WTC11 (cell line): ENCODE data around the gene SCML1. TPM values are rescaled to one million over a fixed set of nuclear protein-coding genes. Genes with fewer than 3 reads are reported as not detected.

Experiments used
- ATAC-seq: fragments of 200-7000 bp; cut with Tn5 transposase; 2 replicates; pipeline ENCODE4 v1.10.0; 2021; ENCODE audit warnings: mild to moderate bottlenecking, moderate library complexity
- CTCF ChIA-PET: fragments of 300-600 bp; sonication (Branson Sonifier 250); formaldehyde crosslinking; loops from one replicate; lab custom pipeline; 2021; ENCODE audit warnings: antibody characterized with exemption; lab: Charles Lee
- POLR2A ChIA-PET: fragments of 350-600 bp; sonication (Branson Sonifier 250); formaldehyde crosslinking; loops from one replicate; lab custom pipeline; 2021; ENCODE audit warnings: antibody characterized with exemption; lab: Charles Lee
- DNase-seq: peaks from one replicate; pipeline ENCODE4 v3.0.0; 2021; ENCODE audit warnings: low spot score
- H3K27ac Mint-ChIP-seq: 2 replicates; pipeline ENCODE4 v1.8.0; 2021; ENCODE audit warnings: mixed read lengths
- H3K27me3 Mint-ChIP-seq: 2 replicates; pipeline ENCODE4 v1.8.0; 2021; ENCODE audit warnings: low read depth, mild to moderate bottlenecking, moderate library complexity, mixed read lengths
- H3K36me3 Mint-ChIP-seq: 2 replicates; pipeline ENCODE4 v1.8.0; 2021; ENCODE audit warnings: mixed read lengths
- H3K4me1 Mint-ChIP-seq: 2 replicates; pipeline ENCODE4 v1.8.0; 2022; ENCODE audit warnings: mixed read lengths
- H3K4me3 Mint-ChIP-seq: 2 replicates; pipeline ENCODE4 v1.8.0; 2021; ENCODE audit warnings: mild to moderate bottlenecking, moderate library complexity, mixed read lengths
- H3K9me3 Mint-ChIP-seq: 2 replicates; pipeline ENCODE4 v1.8.0; 2021; ENCODE audit warnings: mixed read lengths
- AFF4 ChIP-seq: sonication (generic); formaldehyde crosslinking; IDR thresholded peaks from 2 replicates; pipeline ENCODE4 v1.8.1; 2023; ENCODE audit warnings: mild to moderate bottlenecking, missing genetic modification reagents, borderline replicate concordance
- ATF1 ChIP-seq: sonication (generic); formaldehyde crosslinking; IDR thresholded peaks from 2 replicates; pipeline ENCODE4 v1.8.1; 2023; ENCODE audit warnings: mild to moderate bottlenecking, moderate library complexity, missing genetic modification reagents
- CBFB ChIP-seq: sonication (generic); formaldehyde crosslinking; IDR thresholded peaks from 2 replicates; pipeline ENCODE4 v1.8.1; 2022; ENCODE audit warnings: mild to moderate bottlenecking, low read depth, missing genetic modification reagents
- CDX4 ChIP-seq: fragments of 250-450 bp; sonication (Bioruptor Pico); IDR thresholded peaks from 2 replicates; pipeline ENCODE4 v1.9.0; 2021; ENCODE audit warnings: moderate library complexity, mild to moderate bottlenecking, inconsistent platforms, borderline replicate concordance
- CTCF ChIP-seq: fragments of 200-600 bp; IDR thresholded peaks from 2 replicates; pipeline ENCODE4 v1.8.0; 2022; ENCODE audit warnings: antibody characterized with exemption
- E2F1 ChIP-seq: sonication (generic); formaldehyde crosslinking; IDR thresholded peaks from 2 replicates; pipeline ENCODE4 v1.8.0; 2022; ENCODE audit warnings: mild to moderate bottlenecking, missing genetic modification reagents
- ERG ChIP-seq: fragments of 250-450 bp; sonication (Bioruptor Pico); IDR thresholded peaks from 2 replicates; pipeline ENCODE4 v1.8.0; 2021; ENCODE audit warnings: mild to moderate bottlenecking
- ESRRA ChIP-seq: sonication (generic); formaldehyde crosslinking; IDR thresholded peaks from 2 replicates; pipeline ENCODE4 v1.8.1; 2022; ENCODE audit warnings: mild to moderate bottlenecking, missing genetic modification reagents, borderline replicate concordance
- GABPB1 ChIP-seq: sonication (generic); formaldehyde crosslinking; IDR thresholded peaks from 2 replicates; pipeline ENCODE4 v1.8.1; 2023; ENCODE audit warnings: mild to moderate bottlenecking, missing genetic modification reagents
- TCF7 ChIP-seq: sonication (generic); formaldehyde crosslinking; IDR thresholded peaks from 2 replicates; pipeline ENCODE4 v1.8.0; 2022; ENCODE audit warnings: mild to moderate bottlenecking, low read depth, missing genetic modification reagents, moderate library complexity
- ZNF121 ChIP-seq: sonication (generic); formaldehyde crosslinking; IDR thresholded peaks from 2 replicates; pipeline ENCODE4 v1.8.0; 2023; ENCODE audit warnings: missing genetic modification reagents
- ZNF416 ChIP-seq: fragments of 250-450 bp; sonication (Bioruptor Pico); IDR thresholded peaks from 2 replicates; pipeline ENCODE4 v1.9.0; 2021; ENCODE audit warnings: mild to moderate bottlenecking, inconsistent platforms
- total RNA-seq: library from RNA; stranded (reverse); gene quantifications from 3 replicates; pipeline ENCODE4 v1.2.3, GENCODE V29; 2021
- TF ChIP-seq, protein P1 (sequence below): sonication (generic); formaldehyde crosslinking; IDR thresholded peaks from 2 replicates; pipeline ENCODE4 v1.8.1; 2022; ENCODE audit warnings: mild to moderate bottlenecking, moderate library complexity, missing genetic modification reagents

Gene SCML1
- total RNA-seq, 1 experiment from 2014 or later = 2.3 TPM

DNA sequence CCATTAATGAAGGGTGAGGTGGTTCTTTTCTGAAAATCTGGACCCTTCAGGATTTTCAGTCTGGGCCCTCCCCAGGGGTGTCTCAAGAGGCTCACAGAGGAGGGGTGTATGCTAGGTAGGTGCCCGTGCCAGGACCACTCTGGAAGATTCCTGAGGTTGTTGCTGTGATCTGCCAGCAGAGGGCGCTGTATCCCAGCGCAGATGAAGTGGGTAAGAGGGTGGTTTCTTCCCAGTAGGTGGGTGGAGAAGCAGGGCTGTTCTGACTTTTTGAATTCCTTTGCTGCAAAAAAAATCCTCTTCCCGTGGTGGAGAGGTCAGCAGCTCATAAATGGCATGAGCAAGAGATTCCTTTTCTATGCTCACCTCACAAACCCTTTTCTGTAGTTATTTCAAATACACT is 51.1 kb downstream of the SCML1 start:
- Mint-ChIP-seq H3K36me3 (peaks cover 6% of the 10 kb centered on the region), H3K4me3 (peak overlapping the region; percentile 37; the same call in 1 of the 2 replicates), H3K27me3 (peaks cover 4% of the 10 kb centered on the region; the same call in 1 of the 2 replicates), H3K9me3 (peaks cover 7% of the 10 kb centered on the region), H3K4me1 (peaks cover 29% of the 10 kb centered on the region), H3K27ac (no peak overlapping the region)
- ChIA-PET POLR2A (interaction anchor here (0.6 kb wide), 1 partner anchor 715 kb away, joined by 3 read pairs; no protein-coding TSS in a partner anchor), CTCF (interaction anchor here (0.6 to 2.0 kb wide), 8 partner anchors 9 to 180 kb away, joined by 3 to 11 read pairs (median 3); partner anchors contain the start of gene SCML1)
- DNase-seq (peak; percentile 50), ATAC-seq (peak; percentile 88)
- TF ChIP-seq CTCF (peak; percentile 76), ERG (no peak)

DNA sequence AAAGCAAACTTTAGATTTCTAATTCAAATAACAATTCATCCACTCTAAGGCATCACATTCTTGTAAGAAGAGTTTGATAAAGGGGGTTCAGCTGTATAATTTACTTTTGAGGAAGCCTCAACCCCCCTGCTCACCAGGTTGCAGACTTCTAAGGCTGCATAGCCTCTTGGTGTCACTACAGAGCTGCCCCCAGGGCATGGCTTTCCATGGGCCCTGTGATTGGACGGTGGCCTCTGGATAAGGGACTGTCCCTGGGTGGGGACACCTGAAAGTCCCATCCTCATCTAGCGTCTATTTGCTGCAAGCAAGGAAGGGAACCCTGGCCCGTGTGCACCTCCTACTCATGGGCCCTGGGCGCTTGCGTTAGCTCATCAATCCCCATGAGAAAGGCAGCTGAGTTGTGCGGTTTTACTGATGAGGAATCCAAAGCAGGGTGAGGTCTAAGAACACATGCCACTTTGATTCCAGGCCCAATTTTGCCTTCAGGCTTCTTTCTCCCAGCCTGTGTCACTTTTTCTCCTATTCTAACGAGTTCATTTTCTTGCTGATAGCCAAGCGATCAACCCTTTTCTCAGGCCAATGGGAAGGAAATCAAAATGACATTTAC is 51.8 kb downstream of the SCML1 start:
- ATAC-seq (peak; percentile 51), DNase-seq (no peak)
- Mint-ChIP-seq H3K4me3 (no peak overlapping the region), H3K9me3 (peaks cover 7% of the 10 kb centered on the region), H3K4me1 (peaks cover 32% of the 10 kb centered on the region), H3K27ac (no peak overlapping the region), H3K36me3 (peaks cover 6% of the 10 kb centered on the region), H3K27me3 (peaks cover 4% of the 10 kb centered on the region; the same call in 1 of the 2 replicates)
- ChIA-PET CTCF (interaction anchor here (1.0 to 2.0 kb wide), 5 partner anchors 8 to 179 kb away, joined by 3 to 11 read pairs (median 3); no protein-coding TSS in a partner anchor), POLR2A (no interaction called here)
- no peak for TF ChIP-seq AFF4 (CRISPR knock-in tag)
- no peak for TF ChIP-seq ZNF416
- no peak for TF ChIP-seq E2F1 (CRISPR knock-in tag)
- TF ChIP-seq ZNF121 (CRISPR knock-in tag) = no peak
- TF ChIP-seq, protein P1, sequence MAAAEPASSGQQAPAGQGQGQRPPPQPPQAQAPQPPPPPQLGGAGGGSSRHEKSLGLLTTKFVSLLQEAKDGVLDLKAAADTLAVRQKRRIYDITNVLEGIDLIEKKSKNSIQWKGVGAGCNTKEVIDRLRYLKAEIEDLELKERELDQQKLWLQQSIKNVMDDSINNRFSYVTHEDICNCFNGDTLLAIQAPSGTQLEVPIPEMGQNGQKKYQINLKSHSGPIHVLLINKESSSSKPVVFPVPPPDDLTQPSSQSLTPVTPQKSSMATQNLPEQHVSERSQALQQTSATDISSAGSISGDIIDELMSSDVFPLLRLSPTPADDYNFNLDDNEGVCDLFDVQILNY (CRISPR knock-in tag) = no peak
- no peak for TF ChIP-seq TCF7 (CRISPR knock-in tag)
- no peak for TF ChIP-seq CDX4 (CRISPR knock-in tag)
- TF ChIP-seq ATF1 = no peak
- TF ChIP-seq CBFB (CRISPR knock-in tag) = no peak
- TF ChIP-seq ESRRA (CRISPR knock-in tag) = no peak
- TF ChIP-seq GABPB1 (CRISPR knock-in tag) = no peak
- no peak for TF ChIP-seq ERG
